SK-N-SH treated with all-trans-retinoic acid at 6 μM for 48 hours (cell line): ENCODE measurements around the gene EGR1.

Source experiments
- BACH2 ChIP-seq: fragments of 250-450 bp; sonication (Bioruptor Pico); IDR thresholded peaks from 2 replicates; pipeline ENCODE4 v1.9.0; 2021; ENCODE audit warnings: mild to moderate bottlenecking, borderline replicate concordance
- CSDC2 ChIP-seq: fragments of 250-450 bp; sonication (Bioruptor Pico); IDR thresholded peaks from 2 replicates; pipeline ENCODE4 v1.5.0; 2020; ENCODE audit warnings: mild to moderate bottlenecking, moderate library complexity
- ZFP3 ChIP-seq: fragments of 250-450 bp; sonication (Bioruptor Pico); IDR thresholded peaks from 2 replicates; pipeline ENCODE4 v1.5.0; 2020; ENCODE audit warnings: mild to moderate bottlenecking, moderate library complexity
- TF ChIP-seq, protein P1 (sequence below): fragments of 250-450 bp; sonication (Bioruptor Pico); IDR thresholded peaks from 2 replicates; pipeline ENCODE4 v1.5.1; 2020; ENCODE audit warnings: low read depth, mild to moderate bottlenecking, moderate library complexity
- TF ChIP-seq, protein P2 (sequence below): fragments of 250-450 bp; sonication (Bioruptor Pico); IDR thresholded peaks from 2 replicates; pipeline ENCODE4 v1.8.0; 2020; ENCODE audit warnings: mild to moderate bottlenecking, moderate library complexity, borderline replicate concordance

DNA sequence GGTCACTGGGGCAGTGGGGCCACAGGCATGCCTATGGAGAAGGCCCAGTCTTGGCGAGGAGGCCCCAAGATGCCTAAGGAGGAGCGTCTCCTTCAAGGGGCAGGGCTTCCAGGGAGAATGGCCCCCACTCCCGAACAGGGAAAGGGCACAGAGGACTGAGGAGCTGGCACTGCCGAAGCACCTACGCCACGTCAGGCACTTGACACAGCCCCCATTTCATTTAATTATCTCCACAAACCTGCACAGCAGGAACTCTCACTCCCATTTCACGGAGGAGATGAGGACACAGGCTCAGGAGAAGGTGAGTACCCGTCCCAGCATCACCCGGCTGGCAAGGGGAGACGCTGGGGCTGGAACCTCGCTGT lies 26.0 kb downstream of the EGR1 start:
- TF ChIP-seq, protein P1, sequence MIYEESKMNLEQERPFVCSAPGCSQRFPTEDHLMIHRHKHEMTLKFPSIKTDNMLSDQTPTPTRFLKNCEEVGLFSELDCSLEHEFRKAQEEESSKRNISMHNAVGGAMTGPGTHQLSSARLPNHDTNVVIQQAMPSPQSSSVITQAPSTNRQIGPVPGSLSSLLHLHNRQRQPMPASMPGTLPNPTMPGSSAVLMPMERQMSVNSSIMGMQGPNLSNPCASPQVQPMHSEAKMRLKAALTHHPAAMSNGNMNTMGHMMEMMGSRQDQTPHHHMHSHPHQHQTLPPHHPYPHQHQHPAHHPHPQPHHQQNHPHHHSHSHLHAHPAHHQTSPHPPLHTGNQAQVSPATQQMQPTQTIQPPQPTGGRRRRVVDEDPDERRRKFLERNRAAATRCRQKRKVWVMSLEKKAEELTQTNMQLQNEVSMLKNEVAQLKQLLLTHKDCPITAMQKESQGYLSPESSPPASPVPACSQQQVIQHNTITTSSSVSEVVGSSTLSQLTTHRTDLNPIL (CRISPR knock-in tag), result no peak
- TF ChIP-seq BACH2 (CRISPR knock-in tag) (no peak), ZFP3 (CRISPR knock-in tag) (no peak), CSDC2 (CRISPR knock-in tag) (no peak)
- TF ChIP-seq, protein P2, sequence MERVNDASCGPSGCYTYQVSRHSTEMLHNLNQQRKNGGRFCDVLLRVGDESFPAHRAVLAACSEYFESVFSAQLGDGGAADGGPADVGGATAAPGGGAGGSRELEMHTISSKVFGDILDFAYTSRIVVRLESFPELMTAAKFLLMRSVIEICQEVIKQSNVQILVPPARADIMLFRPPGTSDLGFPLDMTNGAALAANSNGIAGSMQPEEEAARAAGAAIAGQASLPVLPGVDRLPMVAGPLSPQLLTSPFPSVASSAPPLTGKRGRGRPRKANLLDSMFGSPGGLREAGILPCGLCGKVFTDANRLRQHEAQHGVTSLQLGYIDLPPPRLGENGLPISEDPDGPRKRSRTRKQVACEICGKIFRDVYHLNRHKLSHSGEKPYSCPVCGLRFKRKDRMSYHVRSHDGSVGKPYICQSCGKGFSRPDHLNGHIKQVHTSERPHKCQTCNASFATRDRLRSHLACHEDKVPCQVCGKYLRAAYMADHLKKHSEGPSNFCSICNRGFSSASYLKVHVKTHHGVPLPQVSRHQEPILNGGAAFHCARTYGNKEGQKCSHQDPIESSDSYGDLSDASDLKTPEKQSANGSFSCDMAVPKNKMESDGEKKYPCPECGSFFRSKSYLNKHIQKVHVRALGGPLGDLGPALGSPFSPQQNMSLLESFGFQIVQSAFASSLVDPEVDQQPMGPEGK (CRISPR knock-in tag), result no peak
